Measurements from ENCODE around the gene ZNF169. TPM values are rescaled to one million over a fixed set of nuclear protein-coding genes. Genes with fewer than 3 reads are reported as not detected.
"Not testable (repeated sequence)": the region's sequence is repeated elsewhere in the genome, so short reads cannot be mapped to it uniquely, and the experiment has no call there.

Gene ZNF169
- total and polyA plus RNA-seq, 2 of the 8 experiments (the other 6 are each of a cell fraction or from before 2014, with no cell fraction given): 7.0 to 9.0 TPM

DNA sequence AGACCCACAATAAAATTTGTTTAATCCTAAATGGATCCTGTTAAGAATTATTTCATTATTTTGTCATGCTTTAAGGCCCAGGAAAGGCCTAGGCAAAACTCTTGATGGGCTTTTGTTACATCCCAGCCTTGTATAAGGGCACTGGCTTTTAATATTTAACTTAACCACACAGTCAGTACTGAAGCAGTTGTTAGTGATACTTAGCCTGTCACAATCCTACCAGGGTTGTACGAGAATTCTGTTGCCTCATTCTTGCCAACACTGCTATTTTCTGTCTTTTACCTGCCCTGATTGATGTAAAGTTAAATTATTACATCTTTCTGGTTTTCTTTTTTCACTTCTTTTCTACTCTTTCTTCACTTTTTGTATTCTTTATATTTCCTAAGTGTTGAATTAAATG lies 10.9 kb downstream of the ZNF169 start (continued):
- TF ChIP-seq, protein P1, sequence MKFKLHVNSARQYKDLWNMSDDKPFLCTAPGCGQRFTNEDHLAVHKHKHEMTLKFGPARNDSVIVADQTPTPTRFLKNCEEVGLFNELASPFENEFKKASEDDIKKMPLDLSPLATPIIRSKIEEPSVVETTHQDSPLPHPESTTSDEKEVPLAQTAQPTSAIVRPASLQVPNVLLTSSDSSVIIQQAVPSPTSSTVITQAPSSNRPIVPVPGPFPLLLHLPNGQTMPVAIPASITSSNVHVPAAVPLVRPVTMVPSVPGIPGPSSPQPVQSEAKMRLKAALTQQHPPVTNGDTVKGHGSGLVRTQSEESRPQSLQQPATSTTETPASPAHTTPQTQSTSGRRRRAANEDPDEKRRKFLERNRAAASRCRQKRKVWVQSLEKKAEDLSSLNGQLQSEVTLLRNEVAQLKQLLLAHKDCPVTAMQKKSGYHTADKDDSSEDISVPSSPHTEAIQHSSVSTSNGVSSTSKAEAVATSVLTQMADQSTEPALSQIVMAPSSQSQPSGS (IDR thresholded peaks at IDR 0.05; ENCODE audit: low read length): no peak

DNA sequence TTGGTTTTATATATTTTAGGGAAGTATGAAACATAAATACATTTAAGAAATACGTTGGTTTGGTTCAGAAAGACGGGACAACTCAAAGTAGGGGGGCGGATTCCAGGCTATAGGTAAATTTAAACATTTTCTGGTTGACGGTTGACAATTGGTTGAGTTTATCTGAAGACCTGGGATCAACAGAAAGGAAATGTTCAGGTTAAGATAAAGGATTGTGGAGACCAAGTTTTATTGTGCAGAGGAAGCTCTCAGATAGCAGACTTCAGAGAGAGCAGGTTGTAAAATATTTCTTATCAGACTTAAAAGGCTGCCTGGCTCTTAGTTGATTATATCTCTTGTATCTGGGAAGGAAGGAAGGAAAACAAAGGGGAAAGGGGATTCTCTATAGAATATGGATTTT lies 17.9 kb downstream of the ZNF169 start:
- H4K8ac ChIP-seq (ENCODE audit: extremely low read depth, insufficient read depth, low read length); H3K23ac ChIP-seq (ENCODE audit: insufficient read length); H4K20me1 ChIP-seq (replicated peaks in 1 of 2; ENCODE audit: control insufficient read depth in 1 of 2, insufficient read depth in 2 of 2, low read length in 2 of 2); DNase-seq (ENCODE audit: low read depth in 1 of 2, low spot score in 2 of 2); H3K9me3 ChIP-seq (ENCODE audit: insufficient read depth in 2 of 2, low read depth in 1 of 2, low read length in 1 of 2); H3K9ac ChIP-seq (replicated peaks in 1 of 4; ENCODE audit: extremely low read depth in 1 of 4, low read depth in 3 of 4, low read length in 3 of 4); H3K79me1 ChIP-seq (ENCODE audit: low read depth, low read length); H4K91ac ChIP-seq (replicated peaks; ENCODE audit: insufficient read length, low read length); H3K23me2 ChIP-seq (ENCODE audit: low read depth, low read length); H2BK20ac ChIP-seq (ENCODE audit: low read length); H3K4me2 ChIP-seq (ENCODE audit: insufficient read depth in 1 of 2, low read depth in 2 of 2, low read length in 2 of 2); H3K4me1 ChIP-seq (replicated peaks in 1 of 4; ENCODE audit: control insufficient read depth in 3 of 4, insufficient read depth in 4 of 4, low read length in 3 of 4); H2BK15ac ChIP-seq (ENCODE audit: low read length); H3K56ac ChIP-seq (replicated peaks; ENCODE audit: insufficient read length, low read depth, low read length); H3K4ac ChIP-seq (replicated peaks; ENCODE audit: insufficient read length, low read depth, low read length); H3K4me3 ChIP-seq (ENCODE audit: extremely low read depth in 1 of 4, insufficient read depth in 2 of 4, low read depth in 3 of 4, low read length in 4 of 4); POLR2A ChIA-PET (ENCODE audit: partially characterized antibody); H2BK12ac ChIP-seq (ENCODE audit: low read depth, low read length); H2AFZ ChIP-seq (ENCODE audit: low read length); H3K18ac ChIP-seq (ENCODE audit: extremely low read depth, low read length); H3K27ac ChIP-seq (ENCODE audit: low read depth, low read length); H2BK120ac ChIP-seq (replicated peaks; ENCODE audit: low read depth, low read length); FAIRE-seq; H2BK5ac ChIP-seq (ENCODE audit: low read depth, low read length); H2AK5ac ChIP-seq (ENCODE audit: low read depth, low read length); H4K5ac ChIP-seq (ENCODE audit: insufficient read length, low read depth, low read length); H3K27me3 ChIP-seq (replicated peaks in 1 of 4; ENCODE audit: control insufficient read depth in 3 of 4, extremely low read depth in 1 of 4, insufficient read depth in 3 of 4, low read length in 3 of 4); H3K14ac ChIP-seq (ENCODE audit: insufficient read length): not testable (repeated sequence)
- peaks cover 0 to 13% (median 0%) of the 10 kb centered on the region in 4 experiments; a peak in 2 of 8 replicates for H3K36me3 ChIP-seq (ENCODE audit: control insufficient read depth in 2 of 4, insufficient read depth in 4 of 4, low read length in 3 of 4)
- H3K79me2 ChIP-seq (ENCODE audit: control insufficient read depth in 1 of 2, insufficient read depth in 2 of 2, low read length in 2 of 2): peaks cover 0 to 11% of the 10 kb centered on the region in 2 experiments; a peak in 1 of 4 replicates
- WGBS, 2 experiments (ENCODE audit: extremely low coverage in 1 of 2, insufficient coverage in 1 of 2, insufficient read length in 1 of 2, insufficient replicate concordance in 2 of 2, low coverage in 1 of 2, low lambda C conversion rate in 2 of 2, missing lambda C conversion rate in 1 of 2): 89% methylated on average over 4 of the region's 4 CpGs; no CpG with 5 or more reads in 1 of the 2 experiments
- CTCF ChIA-PET (ENCODE audit: partially characterized antibody): interaction anchor here (0.7 kb wide), 1 partner anchor 1171 kb away, joined by 3 read pairs; no protein-coding TSS in a partner anchor

All from H1 (cell line).